GM12878 (cell line): Measurements from ENCODE around the gene DIP2A. TPM values are rescaled to one million over a fixed set of nuclear protein-coding genes. Genes with fewer than 3 reads are reported as not detected.

ENCODE experiments used
- ATAC-seq: fragments of 200-7000 bp; cut with Tn5 transposase; 3 replicates; pipeline ENCODE4 v1.9.1; 2020; ENCODE audit warnings: mild to moderate bottlenecking, moderate library complexity
- BruUV-seq: library from RNA; stranded (reverse); fragments of 400-500 nt; replicated peaks from 2 replicates; lab custom pipeline; 2021; lab: Mats Ljungman, UMichigan
- CTCF ChIA-PET: fragments of 300-600 bp; sonication (Branson Sonifier 250); formaldehyde crosslinking; extraction: SDS; loops from one replicate; lab custom pipeline; 2021; ENCODE audit warnings: inconsistent platforms; lab: Yijun Ruan, JAX
- POLR2A ChIA-PET: fragments of 350-600 bp; formaldehyde crosslinking; extraction: SDS; loops from one replicate; lab custom pipeline; 2021; ENCODE audit warnings: inconsistent platforms; lab: Charles Lee
- RAD21 ChIA-PET: fragments of 300-600 bp; sonication (Branson Sonifier 250); formaldehyde crosslinking; loops from one replicate; lab custom pipeline; 2023; ENCODE audit warnings: antibody characterized with exemption; ENCODE audit not compliant: unreplicated experiment; lab: Charles Lee
- SMC1A ChIA-PET: fragments of 300-600 bp; sonication (Branson Sonifier 250); formaldehyde crosslinking; loops from one replicate; lab custom pipeline; 2023; ENCODE audit not compliant: unreplicated experiment, uncharacterized antibody; lab: Charles Lee
- DNase-seq: peaks from one replicate; pipeline ENCODE4 v3.0.0-alpha.2; 2011; ENCODE audit warnings: low read depth, low spot score
- FAIRE-seq: peaks from 3 replicates; lab custom pipeline; 2011; peaks lifted over from hg19 to GRCh38; lab: Jason Lieb, UNC
- H2AFZ ChIP-seq: 2 replicates; pipeline ENCODE4 v1.6.0; 2011; ENCODE audit warnings: low read depth, low read length, control low read depth; ENCODE audit not compliant: control insufficient read depth
- H3K27ac ChIP-seq: 2 replicates; pipeline ENCODE4 v1.5.1; 2011; ENCODE audit warnings: control low read depth; ENCODE audit not compliant: control insufficient read depth, insufficient read depth
- H3K27me3 ChIP-seq, 2 experiments: replicated peaks in 1 of 2; 2 replicates each; pipeline versions ENCODE4 v1.6.0 to v1.6.1; 2011; ENCODE audit warnings: low read length in 1 of 2; ENCODE audit not compliant: control insufficient read depth in 2 of 2, insufficient read depth in 2 of 2
- H3K36me3 ChIP-seq, 2 experiments: 2 replicates each; pipeline ENCODE4 v1.5.1; 2011; ENCODE audit warnings: low read length in 1 of 2; ENCODE audit not compliant: control insufficient read depth in 2 of 2, insufficient read depth in 2 of 2
- H3K4me1 ChIP-seq: 2 replicates; pipeline ENCODE4 v1.6.1; 2011; ENCODE audit warnings: mild to moderate bottlenecking, low read length, moderate library complexity, mixed read lengths; ENCODE audit not compliant: control insufficient read depth, insufficient read depth
- H3K4me2 ChIP-seq: 2 replicates; pipeline ENCODE4 v1.6.0; 2011; ENCODE audit warnings: control low read depth; ENCODE audit not compliant: control insufficient read depth, insufficient read depth
- H3K4me3 ChIP-seq: fragments of 200-600 bp; sonication (generic); 2 replicates; pipeline ENCODE4 v1.5.1; 2016
- H3K79me2 ChIP-seq: 2 replicates; pipeline ENCODE4 v1.6.0; 2011; ENCODE audit warnings: low read length; ENCODE audit not compliant: control insufficient read depth, insufficient read depth
- H3K9ac ChIP-seq: 2 replicates; pipeline ENCODE4 v1.8.0; 2011; ENCODE audit warnings: low read length, control low read depth, mixed read lengths; ENCODE audit not compliant: control insufficient read depth, insufficient read depth
- H3K9me3 ChIP-seq: replicated peaks from 3 replicates; pipeline ENCODE4 v1.5.1; 2011; ENCODE audit warnings: mild to moderate bottlenecking, low read length; ENCODE audit not compliant: control insufficient read depth, insufficient read depth
- H4K20me1 ChIP-seq: 2 replicates; pipeline ENCODE4 v1.6.0; 2011; ENCODE audit not compliant: control insufficient read depth, insufficient read depth
- BRCA1 ChIP-seq: IDR thresholded peaks from 2 replicates; pipeline ENCODE4 v1.6.1; 2011; ENCODE audit warnings: low read depth, low read length, improper control_type of control experiment
- DPF2 ChIP-seq: fragments of 450-650 bp; IDR thresholded peaks from 2 replicates; pipeline ENCODE4 v1.6.1; 2017; ENCODE audit warnings: mild to moderate bottlenecking
- EP300 ChIP-seq, 2 experiments: fragments of 150-350 bp in 1 of 2; IDR thresholded peaks; 2 replicates each; pipeline ENCODE4 v1.6.1; 2011 to 2012; ENCODE audit warnings: low read depth in 2 of 2, low read length in 2 of 2, borderline replicate concordance in 1 of 2, improper control_type of control experiment in 1 of 2, inconsistent platforms in 1 of 2; ENCODE audit not compliant: control insufficient read depth in 1 of 2
- ETV6 ChIP-seq, 2 experiments: fragments of 450-650 bp in 1 of 2; IDR thresholded peaks in 1 of 2; conservative IDR thresholded peaks in 1 of 2; 2 replicates each; pipeline ENCODE4 v1.6.1; 2014; ENCODE audit warnings: antibody characterized with exemption in 1 of 2, borderline replicate concordance in 1 of 2, low read depth in 1 of 2, mild to moderate bottlenecking in 1 of 2, moderate library complexity in 1 of 2
- HDAC6 ChIP-seq: fragments of 200-600 bp; sonication (generic); IDR thresholded peaks from one replicate; pipeline ENCODE4 v1.8.0; 2017; ENCODE audit warnings: antibody characterized with exemption; ENCODE audit not compliant: unreplicated experiment
- PBX3 ChIP-seq: IDR thresholded peaks from 2 replicates; pipeline ENCODE4 v1.6.1; 2011; ENCODE audit warnings: mild to moderate bottlenecking, low read depth, low read length, moderate library complexity; ENCODE audit not compliant: insufficient replicate concordance
- POLR2AphosphoS5 ChIP-seq: IDR thresholded peaks from 2 replicates; pipeline ENCODE4 v1.6.1; 2011; ENCODE audit warnings: mild to moderate bottlenecking, low read length, inconsistent platforms
- RAD21 ChIP-seq: IDR thresholded peaks from 2 replicates; pipeline ENCODE4 v1.6.1; 2011; ENCODE audit warnings: mild to moderate bottlenecking, low read depth, low read length, moderate library complexity; ENCODE audit not compliant: insufficient read depth
- RAD51 ChIP-seq: fragments of 450-650 bp; IDR thresholded peaks from 2 replicates; pipeline ENCODE4 v1.6.1; 2016; ENCODE audit warnings: moderate library complexity, mild to moderate bottlenecking, inconsistent platforms
- STAT1 ChIP-seq: fragments of 450-650 bp; conservative IDR thresholded peaks from 2 replicates; pipeline ENCODE4 v1.6.1; 2014; ENCODE audit warnings: antibody characterized with exemption, mild to moderate bottlenecking
- TAF1 ChIP-seq: IDR thresholded peaks from 2 replicates; pipeline ENCODE4 v1.6.1; 2011; ENCODE audit warnings: mild to moderate bottlenecking, low read depth, low read length, borderline replicate concordance
- ZNF24 ChIP-seq: fragments of 450-650 bp; IDR thresholded peaks from 2 replicates; pipeline ENCODE4 v1.6.1; 2017; ENCODE audit warnings: antibody characterized with exemption, mild to moderate bottlenecking
- WGBS: methylation state at CpG from one replicate; pipeline ENCODE4 v1.1.6; 2016; ENCODE audit warnings: low lambda C conversion rate; ENCODE audit not compliant: insufficient replicate concordance, insufficient coverage; ENCODE audit errors: missing lambda C conversion rate; 5-methylcytosine and 5-hydroxymethylcytosine counted together
- in situ Hi-C: fragments of 300-500 bp; cut with MboI; formaldehyde crosslinking; loops from 9 replicates; pipeline ENCODE4 v1.14.3; 2018; ENCODE audit warnings: mixed read lengths
- intact Hi-C: fragments of 100-400 bp; cut with micrococcal nuclease; formaldehyde crosslinking; loops from one replicate; pipeline ENCODE4 v1.14.2; 2022; ENCODE audit not compliant: unreplicated experiment
- polyA plus RNA-seq, 11 experiments: library from polyadenylated mRNA; depleted of rRNA in 4 of 11; unstranded in 6 of 11; stranded (reverse) in 5 of 11; fragments of >200 nt; fragmentation: Nextera tagmentation in 4 of 11; fragmentation: Illumina TruSeq in 1 of 11; extraction: Ambion mirVana in 4 of 11; extraction: Trizol in 1 of 11; gene quantifications; 1 replicate in 1 of 11; 2 replicates in 10 of 11; pipeline versions ENCODE4 v1.2.1 to v1.2.3, GENCODE V29; 2011 to 2016; ENCODE audit warnings: inconsistent platforms in 2 of 11, missing spikeins in 2 of 11, low read depth in 1 of 11
- total RNA-seq, 4 experiments: library from RNA; depleted of rRNA in 3 of 4; stranded (reverse); fragments of >200 nt in 3 of 4; fragmentation: Illumina TruSeq in 1 of 4; extraction: Trizol in 1 of 4; gene quantifications; 2 replicates each; pipeline versions ENCODE4 v1.2.1 to v1.2.3, GENCODE V29; 2013 to 2021
- TF ChIP-seq, protein P1 (sequence below): fragments of 450-650 bp; IDR thresholded peaks from 2 replicates; pipeline ENCODE4 v1.6.1; 2014; ENCODE audit warnings: mild to moderate bottlenecking
- TF ChIP-seq, protein P2 (sequence below), 3 experiments: IDR thresholded peaks in 2 of 3; conservative IDR thresholded peaks in 1 of 3; 2 replicates each; pipeline ENCODE4 v1.5.1; 2011; ENCODE audit warnings: low read depth in 3 of 3, low read length in 3 of 3, mild to moderate bottlenecking in 3 of 3, control low read depth in 2 of 3, moderate library complexity in 2 of 3, inconsistent platforms in 1 of 3, mixed read lengths in 1 of 3; ENCODE audit not compliant: control insufficient read depth in 2 of 3, insufficient read depth in 1 of 3; ENCODE audit errors: extremely low read depth in 1 of 3
- TF ChIP-seq, protein P3 (sequence below): IDR thresholded peaks from 2 replicates; pipeline ENCODE4 v1.6.1; 2012; ENCODE audit warnings: mild to moderate bottlenecking, low read depth, low read length

The DIP2A gene
- total and polyA plus RNA-seq, 10 of the 15 experiments (the other 5 are each of a cell fraction or from before 2014, with no cell fraction given): 1.7 to 25.5 (median 12.2) TPM

GRCh38 chr21:46439906-46440305, 18.8 kb upstream of the DIP2A start:
- DNase-seq (no peak), FAIRE-seq (no peak), ATAC-seq (no peak)
- Histone ChIP-seq H3K27ac (no peak overlapping the region), H3K27me3 (no peaks in the 10 kb centered on the region), H3K4me2 (no peak overlapping the region), H2AFZ (no peak overlapping the region), H3K79me2 (no peaks in the 10 kb centered on the region), H4K20me1 (no peaks in the 10 kb centered on the region), H3K36me3 (peaks cover 9 to 30% of the 10 kb centered on the region in 2 experiments; a peak in 3 of 4 replicates), H3K9me3 (no peaks in the 10 kb centered on the region), H3K4me1 (no peaks in the 10 kb centered on the region), H3K9ac (no peak overlapping the region), H3K4me3 (no peak overlapping the region)
- SMC1A ChIA-PET: interaction anchor here (0.6 kb wide), 1 partner anchor 9 kb away, joined by 3 read pairs; no protein-coding TSS in a partner anchor
- RAD21 ChIA-PET: no interaction called here
- CTCF ChIA-PET: no interaction called here
- POLR2A ChIA-PET: no interaction called here
- in situ Hi-C loops: no loop called here
- 76% methylated on average over 18 of the region's 18 CpGs for WGBS
- BruUV-seq: no TSS peak
- intact Hi-C loops: no loop called here
- TF ChIP-seq HDAC6 (no peak), DPF2 (no peak), EP300 (IDR thresholded peaks at IDR 0.05; ENCODE audit: borderline replicate concordance in 1 of 2, control insufficient read depth in 1 of 2, low read depth in 2 of 2, low read length in 2 of 2) (no peak), ETV6 (conservative IDR thresholded peaks at IDR 0.05 in 1 of 2, IDR thresholded peaks at IDR 0.05 in 1 of 2; ENCODE audit: borderline replicate concordance in 1 of 2, low read depth in 1 of 2) (no peak), PBX3 (no peak), STAT1 (no peak), POLR2AphosphoS5 (no peak), RAD51 (no peak), ZNF24 (no peak), BRCA1 (no peak), TAF1 (no peak), RAD21 (no peak)
- TF ChIP-seq, protein P1, sequence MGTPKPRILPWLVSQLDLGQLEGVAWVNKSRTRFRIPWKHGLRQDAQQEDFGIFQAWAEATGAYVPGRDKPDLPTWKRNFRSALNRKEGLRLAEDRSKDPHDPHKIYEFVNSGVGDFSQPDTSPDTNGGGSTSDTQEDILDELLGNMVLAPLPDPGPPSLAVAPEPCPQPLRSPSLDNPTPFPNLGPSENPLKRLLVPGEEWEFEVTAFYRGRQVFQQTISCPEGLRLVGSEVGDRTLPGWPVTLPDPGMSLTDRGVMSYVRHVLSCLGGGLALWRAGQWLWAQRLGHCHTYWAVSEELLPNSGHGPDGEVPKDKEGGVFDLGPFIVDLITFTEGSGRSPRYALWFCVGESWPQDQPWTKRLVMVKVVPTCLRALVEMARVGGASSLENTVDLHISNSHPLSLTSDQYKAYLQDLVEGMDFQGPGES: no peak
- TF ChIP-seq, protein P2, sequence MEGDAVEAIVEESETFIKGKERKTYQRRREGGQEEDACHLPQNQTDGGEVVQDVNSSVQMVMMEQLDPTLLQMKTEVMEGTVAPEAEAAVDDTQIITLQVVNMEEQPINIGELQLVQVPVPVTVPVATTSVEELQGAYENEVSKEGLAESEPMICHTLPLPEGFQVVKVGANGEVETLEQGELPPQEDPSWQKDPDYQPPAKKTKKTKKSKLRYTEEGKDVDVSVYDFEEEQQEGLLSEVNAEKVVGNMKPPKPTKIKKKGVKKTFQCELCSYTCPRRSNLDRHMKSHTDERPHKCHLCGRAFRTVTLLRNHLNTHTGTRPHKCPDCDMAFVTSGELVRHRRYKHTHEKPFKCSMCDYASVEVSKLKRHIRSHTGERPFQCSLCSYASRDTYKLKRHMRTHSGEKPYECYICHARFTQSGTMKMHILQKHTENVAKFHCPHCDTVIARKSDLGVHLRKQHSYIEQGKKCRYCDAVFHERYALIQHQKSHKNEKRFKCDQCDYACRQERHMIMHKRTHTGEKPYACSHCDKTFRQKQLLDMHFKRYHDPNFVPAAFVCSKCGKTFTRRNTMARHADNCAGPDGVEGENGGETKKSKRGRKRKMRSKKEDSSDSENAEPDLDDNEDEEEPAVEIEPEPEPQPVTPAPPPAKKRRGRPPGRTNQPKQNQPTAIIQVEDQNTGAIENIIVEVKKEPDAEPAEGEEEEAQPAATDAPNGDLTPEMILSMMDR (IDR thresholded peaks at IDR 0.05 in 2 of 3, conservative IDR thresholded peaks at IDR 0.05 in 1 of 3; ENCODE audit: control insufficient read depth in 2 of 3, extremely low read depth in 1 of 3, insufficient read depth in 1 of 3, low read depth in 3 of 3, low read length in 3 of 3): no peak
- TF ChIP-seq, protein P3, sequence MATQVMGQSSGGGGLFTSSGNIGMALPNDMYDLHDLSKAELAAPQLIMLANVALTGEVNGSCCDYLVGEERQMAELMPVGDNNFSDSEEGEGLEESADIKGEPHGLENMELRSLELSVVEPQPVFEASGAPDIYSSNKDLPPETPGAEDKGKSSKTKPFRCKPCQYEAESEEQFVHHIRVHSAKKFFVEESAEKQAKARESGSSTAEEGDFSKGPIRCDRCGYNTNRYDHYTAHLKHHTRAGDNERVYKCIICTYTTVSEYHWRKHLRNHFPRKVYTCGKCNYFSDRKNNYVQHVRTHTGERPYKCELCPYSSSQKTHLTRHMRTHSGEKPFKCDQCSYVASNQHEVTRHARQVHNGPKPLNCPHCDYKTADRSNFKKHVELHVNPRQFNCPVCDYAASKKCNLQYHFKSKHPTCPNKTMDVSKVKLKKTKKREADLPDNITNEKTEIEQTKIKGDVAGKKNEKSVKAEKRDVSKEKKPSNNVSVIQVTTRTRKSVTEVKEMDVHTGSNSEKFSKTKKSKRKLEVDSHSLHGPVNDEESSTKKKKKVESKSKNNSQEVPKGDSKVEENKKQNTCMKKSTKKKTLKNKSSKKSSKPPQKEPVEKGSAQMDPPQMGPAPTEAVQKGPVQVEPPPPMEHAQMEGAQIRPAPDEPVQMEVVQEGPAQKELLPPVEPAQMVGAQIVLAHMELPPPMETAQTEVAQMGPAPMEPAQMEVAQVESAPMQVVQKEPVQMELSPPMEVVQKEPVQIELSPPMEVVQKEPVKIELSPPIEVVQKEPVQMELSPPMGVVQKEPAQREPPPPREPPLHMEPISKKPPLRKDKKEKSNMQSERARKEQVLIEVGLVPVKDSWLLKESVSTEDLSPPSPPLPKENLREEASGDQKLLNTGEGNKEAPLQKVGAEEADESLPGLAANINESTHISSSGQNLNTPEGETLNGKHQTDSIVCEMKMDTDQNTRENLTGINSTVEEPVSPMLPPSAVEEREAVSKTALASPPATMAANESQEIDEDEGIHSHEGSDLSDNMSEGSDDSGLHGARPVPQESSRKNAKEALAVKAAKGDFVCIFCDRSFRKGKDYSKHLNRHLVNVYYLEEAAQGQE: no peak
